ENCODE data around the gene ATP11A. TPM values are rescaled to one million over a fixed set of nuclear protein-coding genes. Genes with fewer than 3 reads are reported as not detected.
"Not testable (repeated sequence)": the region's sequence is repeated elsewhere in the genome, so short reads cannot be mapped to it uniquely, and the experiment has no call there.

Gene ATP11A
- total and polyA plus RNA-seq, 9 donors: 11.9 to 26.7 (median 21.3) TPM

GRCh38 chr13:112857914-112858490, 168.2 kb downstream of the ATP11A start:
- H3K27me3 ChIP-seq (ENCODE audit: control insufficient read depth, insufficient read depth, low read length): no peaks in the 10 kb centered on the region
- WGBS (ENCODE audit: insufficient coverage): 94% methylated on average over 18 of the region's 20 CpGs

GRCh38 chr13:112859128-112859816, 169.4 kb downstream of the ATP11A start:
- H3K4me1 ChIP-seq (ENCODE audit: control insufficient read depth, insufficient read depth, low read length): no peaks in the 10 kb centered on the region
- H3K36me3 ChIP-seq (ENCODE audit: control insufficient read depth, insufficient read depth, low read length): peaks cover 44% of the 10 kb centered on the region
- no peak overlapping the region for H3K4me3 ChIP-seq (ENCODE audit: low read length)
- no peaks in the 10 kb centered on the region for H3K27me3 ChIP-seq (ENCODE audit: control insufficient read depth, insufficient read depth, low read length)
- WGBS (ENCODE audit: insufficient coverage): 93% methylated on average over 20 of the region's 22 CpGs
- DNase-seq: no peak
- no peak overlapping the region for H3K27ac ChIP-seq (ENCODE audit: low read length)
- no peaks in the 10 kb centered on the region for H3K9me3 ChIP-seq (replicated peaks; ENCODE audit: control insufficient read depth, low read depth, low read length)

More at GRCh38 chr13:112857914-112858490, 168.2 kb downstream of the ATP11A start:
- DNase-seq: no peak
- H3K4me1 ChIP-seq (ENCODE audit: control insufficient read depth, insufficient read depth, low read length): no peaks in the 10 kb centered on the region
- peaks cover 53% of the 10 kb centered on the region for H3K36me3 ChIP-seq (ENCODE audit: control insufficient read depth, insufficient read depth, low read length)
- H3K9me3 ChIP-seq (replicated peaks; ENCODE audit: control insufficient read depth, low read depth, low read length): no peaks in the 10 kb centered on the region
- no peak overlapping the region for H3K4me3 ChIP-seq (ENCODE audit: low read length)
- no peak overlapping the region for H3K27ac ChIP-seq (ENCODE audit: low read length)

DNA sequence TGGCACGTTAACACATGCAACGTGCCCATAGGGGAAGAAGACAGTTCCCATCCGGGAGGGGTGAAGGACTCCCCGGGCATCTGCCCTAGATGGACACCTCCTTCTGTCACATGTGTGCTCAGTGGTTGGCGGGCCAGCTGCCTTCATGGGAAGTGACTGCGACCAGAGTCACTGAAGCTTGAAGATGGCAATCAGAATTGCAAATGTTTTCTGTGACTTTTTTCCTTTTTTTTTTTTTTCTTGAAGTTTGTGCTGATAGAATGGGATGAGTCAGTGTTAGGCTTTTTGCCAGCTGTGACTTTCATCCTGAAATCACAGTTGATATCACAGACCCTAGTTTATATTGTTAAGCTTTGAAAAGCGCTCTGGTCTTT, 170.0 kb downstream of the ATP11A start:
- no peak overlapping the region for H3K27ac ChIP-seq (ENCODE audit: low read length)
- WGBS (ENCODE audit: insufficient coverage): 76% methylated on average over 5 of the region's 7 CpGs

DNA sequence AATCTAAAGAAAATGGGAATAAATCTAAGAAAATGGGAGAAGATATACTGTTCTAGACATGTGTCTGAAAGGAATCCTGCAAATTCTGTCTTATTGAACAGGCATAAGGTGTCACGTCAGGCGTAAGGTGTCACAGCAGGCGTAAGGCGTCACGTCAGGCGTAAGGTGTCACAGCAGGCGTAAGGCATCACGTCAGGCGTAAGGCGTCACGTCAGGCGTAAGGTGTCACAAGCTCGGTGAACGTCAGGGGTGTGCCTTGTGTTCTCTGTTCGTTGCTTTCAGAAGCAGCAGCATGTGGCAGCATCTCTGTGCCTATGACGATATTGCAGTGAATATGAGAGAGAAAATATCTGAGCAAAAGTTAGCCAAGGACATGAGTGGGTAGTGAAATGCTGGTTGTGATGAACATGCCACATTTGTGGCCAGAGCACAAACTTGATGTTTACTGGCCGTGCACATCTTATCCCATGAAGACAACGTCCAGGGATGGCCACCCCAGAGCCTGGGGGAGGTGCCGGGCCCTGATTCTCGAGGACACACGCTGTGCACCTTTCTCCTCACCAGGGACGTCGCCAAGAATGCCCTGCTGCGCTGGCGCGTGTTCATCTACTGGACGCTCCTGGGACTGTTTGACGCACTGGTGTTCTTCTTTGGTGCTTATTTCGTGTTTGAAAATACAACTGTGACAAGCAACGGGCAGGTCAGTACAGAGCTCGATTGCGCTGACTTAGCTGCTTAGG, 172.2 kb downstream of the ATP11A start:
- Histone ChIP-seq H3K27me3 (ENCODE audit: control insufficient read depth, insufficient read depth, low read length) (no peaks in the 10 kb centered on the region), H3K36me3 (ENCODE audit: control insufficient read depth, insufficient read depth, low read length) (peaks cover 37% of the 10 kb centered on the region), H3K27ac (ENCODE audit: low read length) (no peak overlapping the region), H3K9me3 (replicated peaks; ENCODE audit: control insufficient read depth, low read depth, low read length) (no peaks in the 10 kb centered on the region), H3K4me1 (ENCODE audit: control insufficient read depth, insufficient read depth, low read length) (no peaks in the 10 kb centered on the region), H3K4me3 (ENCODE audit: low read length) (no peak overlapping the region)
- no peak for DNase-seq
- WGBS (ENCODE audit: insufficient coverage): 93% methylated on average over 32 of the region's 32 CpGs

More for the DNA sequence above, 170.0 kb downstream of the ATP11A start:
- no peaks in the 10 kb centered on the region for H3K9me3 ChIP-seq (replicated peaks; ENCODE audit: control insufficient read depth, low read depth, low read length)
- H3K27me3 ChIP-seq (ENCODE audit: control insufficient read depth, insufficient read depth, low read length): no peaks in the 10 kb centered on the region
- peaks cover 40% of the 10 kb centered on the region for H3K36me3 ChIP-seq (ENCODE audit: control insufficient read depth, insufficient read depth, low read length)
- no peaks in the 10 kb centered on the region for H3K4me1 ChIP-seq (ENCODE audit: control insufficient read depth, insufficient read depth, low read length)
- DNase-seq: no peak
- no peak overlapping the region for H3K4me3 ChIP-seq (ENCODE audit: low read length)

- not testable (repeated sequence) for H3K27me3 ChIP-seq (ENCODE audit: control insufficient read depth, insufficient read depth, low read length); H3K4me1 ChIP-seq (ENCODE audit: control insufficient read depth, insufficient read depth, low read length); H3K27ac ChIP-seq (ENCODE audit: low read length); DNase-seq; H3K9me3 ChIP-seq (replicated peaks; ENCODE audit: control insufficient read depth, low read depth, low read length); H3K4me3 ChIP-seq (ENCODE audit: low read length)
- 97% methylated on average over 9 of the region's 17 CpGs for WGBS (ENCODE audit: insufficient coverage)
- peaks cover 37% of the 10 kb centered on the region for H3K36me3 ChIP-seq (ENCODE audit: control insufficient read depth, insufficient read depth, low read length)
Measured at GRCh38 chr13:112863356-112863755, 173.5 kb downstream of the ATP11A start.

- peaks cover 26% of the 10 kb centered on the region for H3K36me3 ChIP-seq (ENCODE audit: control insufficient read depth, insufficient read depth, low read length)
- WGBS (ENCODE audit: insufficient coverage): 92% methylated on average over 6 of the region's 14 CpGs
- H3K4me1 ChIP-seq (ENCODE audit: control insufficient read depth, insufficient read depth, low read length); DNase-seq; H3K9me3 ChIP-seq (replicated peaks; ENCODE audit: control insufficient read depth, low read depth, low read length); H3K4me3 ChIP-seq (ENCODE audit: low read length); H3K27me3 ChIP-seq (ENCODE audit: control insufficient read depth, insufficient read depth, low read length); H3K27ac ChIP-seq (ENCODE audit: low read length): not testable (repeated sequence)
Measured at GRCh38 chr13:112865478-112865877, 175.6 kb downstream of the ATP11A start.

GRCh38 chr13:112867301-112867711, 177.5 kb downstream of the ATP11A start:
- Histone ChIP-seq H3K36me3 (ENCODE audit: control insufficient read depth, insufficient read depth, low read length) (peaks cover 14% of the 10 kb centered on the region), H3K4me3 (ENCODE audit: low read length) (no peak overlapping the region), H3K27me3 (ENCODE audit: control insufficient read depth, insufficient read depth, low read length) (no peaks in the 10 kb centered on the region), H3K4me1 (ENCODE audit: control insufficient read depth, insufficient read depth, low read length) (peaks cover 5% of the 10 kb centered on the region), H3K9me3 (replicated peaks; ENCODE audit: control insufficient read depth, low read depth, low read length) (no peaks in the 10 kb centered on the region), H3K27ac (ENCODE audit: low read length) (no peak overlapping the region)
- no peak for DNase-seq
- WGBS (ENCODE audit: insufficient coverage): 96% methylated on average over 18 of the region's 18 CpGs

GRCh38 chr13:112868308-112868707, 178.5 kb downstream of the ATP11A start:
- Histone ChIP-seq H3K4me1 (ENCODE audit: control insufficient read depth, insufficient read depth, low read length) (peaks cover 5% of the 10 kb centered on the region), H3K36me3 (ENCODE audit: control insufficient read depth, insufficient read depth, low read length) (peaks cover 12% of the 10 kb centered on the region), H3K4me3 (ENCODE audit: low read length) (no peak overlapping the region), H3K9me3 (replicated peaks; ENCODE audit: control insufficient read depth, low read depth, low read length) (no peaks in the 10 kb centered on the region), H3K27me3 (ENCODE audit: control insufficient read depth, insufficient read depth, low read length) (no peaks in the 10 kb centered on the region), H3K27ac (ENCODE audit: low read length) (no peak overlapping the region)
- no peak for DNase-seq
- WGBS (ENCODE audit: insufficient coverage): 97% methylated on average over 5 of the region's 5 CpGs

- Histone ChIP-seq H3K9me3 (replicated peaks; ENCODE audit: control insufficient read depth, low read depth, low read length) (no peaks in the 10 kb centered on the region), H3K27ac (ENCODE audit: low read length) (no peak overlapping the region), H3K36me3 (ENCODE audit: control insufficient read depth, insufficient read depth, low read length) (peaks cover 14% of the 10 kb centered on the region), H3K27me3 (ENCODE audit: control insufficient read depth, insufficient read depth, low read length) (no peaks in the 10 kb centered on the region), H3K4me3 (ENCODE audit: low read length) (no peak overlapping the region), H3K4me1 (ENCODE audit: control insufficient read depth, insufficient read depth, low read length) (peaks cover 9% of the 10 kb centered on the region)
- 54% methylated on average over 12 of the region's 15 CpGs for WGBS (ENCODE audit: insufficient coverage)
- DNase-seq: peak; percentile 43
Measured at GRCh38 chr13:112869202-112870050, 179.6 kb downstream of the ATP11A start.

DNA sequence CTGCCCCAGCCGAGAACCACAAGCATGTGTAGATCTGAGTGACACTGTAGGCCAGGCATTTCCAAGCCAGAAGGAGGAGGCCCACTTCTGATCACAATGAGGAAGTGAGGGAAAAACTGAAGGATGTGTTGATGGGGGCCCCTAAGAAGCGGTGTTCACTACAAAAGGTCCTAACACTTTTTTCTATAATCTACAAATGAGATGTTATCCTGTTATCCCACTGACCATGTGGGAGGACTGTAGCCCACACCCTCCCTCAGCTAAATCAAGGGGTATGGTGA, 180.2 kb downstream of the ATP11A start:
- no peaks in the 10 kb centered on the region for H3K27me3 ChIP-seq (ENCODE audit: control insufficient read depth, insufficient read depth, low read length)
- DNase-seq: no peak
- H3K9me3 ChIP-seq (replicated peaks; ENCODE audit: control insufficient read depth, low read depth, low read length): no peaks in the 10 kb centered on the region
- H3K4me1 ChIP-seq (ENCODE audit: control insufficient read depth, insufficient read depth, low read length): peaks cover 9% of the 10 kb centered on the region
- H3K27ac ChIP-seq (ENCODE audit: low read length): no peak overlapping the region
- H3K36me3 ChIP-seq (ENCODE audit: control insufficient read depth, insufficient read depth, low read length): peaks cover 14% of the 10 kb centered on the region
- no peak overlapping the region for H3K4me3 ChIP-seq (ENCODE audit: low read length)
- 29% methylated on average over 1 of the region's 2 CpGs for WGBS (ENCODE audit: insufficient coverage)
